HG03280 (cell line): ENCODE data around the gene NEDD4L.

ENCODE experiments used
- ATAC-seq: cut with Tn5 transposase; IDR thresholded peaks from one replicate; pipeline ENCODE4 v1.9.1; 2021; ENCODE audit warnings: mild to moderate bottlenecking, moderate library complexity; ENCODE audit not compliant: unreplicated experiment

NEDD4L gene

DNA sequence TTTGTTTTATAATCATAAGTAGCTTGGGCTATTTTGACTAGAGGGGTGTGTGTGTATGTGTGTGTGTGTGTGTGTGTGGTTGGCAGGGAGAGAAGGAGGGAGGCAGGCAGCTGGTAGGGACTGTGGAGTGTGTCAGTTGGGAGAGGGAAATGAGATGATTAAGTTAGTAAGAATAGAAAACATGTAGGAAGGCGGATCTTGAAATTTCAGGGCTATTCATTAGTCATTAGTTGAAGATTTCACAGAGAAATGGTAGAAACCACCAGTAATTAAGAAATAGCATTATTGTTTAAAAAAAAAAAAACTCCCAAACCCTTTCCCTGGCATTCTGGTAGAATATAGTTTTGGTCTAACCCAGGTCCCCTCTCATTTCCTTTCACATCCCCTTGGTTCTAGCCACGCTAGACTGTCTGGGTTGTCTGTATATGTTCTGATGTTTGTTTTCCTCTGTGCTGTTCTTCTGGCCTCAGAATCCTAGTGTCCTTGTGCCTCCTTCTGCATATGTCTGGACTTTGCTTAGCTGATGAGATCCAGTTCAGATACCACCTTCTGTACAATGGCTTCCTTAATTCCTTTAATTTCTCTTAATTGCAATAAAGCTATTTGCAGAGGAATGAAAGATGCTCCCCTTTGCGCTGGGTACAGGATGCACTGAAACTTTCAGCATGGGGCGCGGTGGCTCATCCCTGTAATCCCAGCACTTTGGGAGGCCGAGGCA, 161.6 kb downstream of the NEDD4L start:
- no peak for ATAC-seq

DNA sequence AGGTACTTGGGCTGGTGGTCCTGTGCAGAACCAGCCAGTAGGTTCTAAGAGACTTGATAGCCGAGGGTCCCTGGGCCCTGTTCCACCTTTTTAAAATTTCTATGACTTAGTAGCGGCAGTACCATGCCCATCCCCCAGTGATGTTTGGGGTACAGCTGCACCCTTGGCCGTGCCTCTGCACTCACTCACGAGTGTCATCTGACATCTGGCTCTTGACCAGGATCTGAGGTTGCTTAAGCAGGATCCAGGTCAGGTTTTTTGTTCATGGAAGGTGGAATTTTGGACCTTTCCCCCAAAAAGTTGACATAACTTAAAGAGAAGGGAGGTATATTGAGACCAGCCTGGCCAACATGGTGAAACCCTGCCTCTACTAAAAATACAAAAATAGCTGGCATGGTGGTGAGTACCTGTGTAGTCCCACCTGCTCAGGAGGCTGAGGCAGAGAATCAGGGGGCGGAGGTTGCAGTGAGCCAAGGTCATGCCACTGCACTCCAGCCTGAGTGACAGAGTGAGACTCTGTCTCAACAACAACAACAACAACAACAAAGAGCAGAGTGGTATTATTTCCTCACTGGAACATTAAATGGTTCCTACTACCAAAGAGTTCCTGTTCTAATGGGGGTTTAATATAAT, 163.6 kb downstream of the NEDD4L start:
- no peak for ATAC-seq

DNA sequence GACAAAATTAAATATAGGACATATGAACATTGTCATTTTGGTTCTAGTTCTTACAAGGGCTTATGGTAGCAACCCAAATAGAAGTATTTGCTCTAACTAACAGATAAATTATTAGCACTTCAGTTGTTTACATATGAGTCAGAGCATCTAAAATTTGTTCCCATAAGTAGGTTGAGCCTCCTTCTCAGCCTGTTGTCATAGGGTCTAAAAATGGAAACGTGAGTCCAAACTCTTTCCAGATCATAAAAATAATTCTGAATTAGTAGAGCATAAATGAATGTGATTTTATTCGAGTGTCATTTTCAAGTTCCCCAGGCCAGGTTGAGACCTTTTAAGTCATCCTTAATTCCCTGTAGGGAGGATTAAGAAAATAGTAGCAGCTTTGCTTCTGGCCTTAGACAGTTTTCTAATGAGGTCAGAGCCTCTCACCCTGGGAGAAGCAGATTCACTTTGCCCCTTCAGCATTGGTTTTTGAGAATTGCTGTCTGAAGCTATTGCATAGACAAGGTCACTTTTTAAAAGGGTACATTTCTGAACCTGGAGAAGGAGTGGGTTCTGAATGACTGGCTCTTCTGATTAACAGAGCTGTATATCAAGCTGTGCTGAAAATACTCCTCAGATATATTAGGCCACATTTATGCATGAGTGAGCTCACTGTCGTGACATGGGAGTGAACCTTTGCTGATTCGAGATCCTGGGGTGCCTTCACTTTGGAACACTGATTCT, 164.3 kb downstream of the NEDD4L start:
- no peak for ATAC-seq

DNA sequence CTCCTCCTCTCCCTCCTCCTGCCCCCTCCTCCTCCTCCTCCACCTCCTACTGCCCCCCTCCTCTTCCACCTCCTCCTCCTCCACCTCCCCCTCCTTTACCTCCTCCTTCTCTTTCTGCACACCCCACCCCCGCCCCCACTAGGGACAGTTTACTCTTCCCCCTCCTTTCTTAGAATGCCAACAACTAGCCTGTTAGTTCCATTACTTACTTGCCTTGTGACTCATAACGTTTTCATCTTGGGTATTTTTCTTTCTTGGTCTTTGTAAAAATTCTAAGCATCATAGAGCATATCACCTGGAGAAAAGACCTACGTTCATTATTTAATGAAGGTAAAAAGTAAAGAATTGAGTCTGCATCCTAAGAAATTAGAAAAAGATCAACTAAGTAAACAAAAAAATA, 165.3 kb downstream of the NEDD4L start:
- no peak for ATAC-seq

DNA sequence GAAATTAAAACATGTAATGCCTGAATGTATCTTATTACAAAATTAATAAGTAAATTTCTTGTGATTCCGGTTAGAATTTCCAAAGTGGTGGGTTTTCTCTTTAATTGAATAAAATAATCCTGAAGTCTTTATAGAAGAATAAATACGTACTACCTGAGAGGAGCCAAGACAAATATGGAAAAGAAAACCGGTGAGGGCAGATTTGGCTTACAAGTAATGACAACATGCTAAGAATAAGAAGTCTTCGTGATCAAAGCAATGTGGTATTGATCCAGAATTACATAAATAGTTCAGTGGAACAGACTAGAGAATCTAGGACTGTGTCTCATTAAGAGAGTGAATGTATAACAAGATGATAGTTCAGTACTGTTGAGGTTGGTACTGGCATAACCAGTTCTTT, 167.5 kb downstream of the NEDD4L start:
- no peak for ATAC-seq

DNA sequence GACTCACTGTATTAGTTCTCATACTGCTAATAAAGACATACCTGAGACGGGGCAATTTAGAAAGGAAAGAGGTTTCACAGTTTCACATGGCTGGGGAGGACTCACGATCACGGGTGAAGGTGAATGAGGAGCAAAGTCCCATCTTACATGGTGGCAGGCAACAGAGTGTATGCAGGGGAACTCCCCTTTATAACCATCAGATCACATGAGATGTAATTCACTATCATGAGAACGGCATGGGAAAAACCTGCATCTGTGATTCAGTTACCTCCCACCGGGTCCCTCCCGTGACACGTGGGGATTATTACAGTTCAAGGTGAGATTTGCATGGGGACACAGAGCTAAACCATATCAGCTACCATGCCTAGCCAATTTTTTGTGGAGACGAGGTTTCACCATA, 168.2 kb downstream of the NEDD4L start:
- no peak for ATAC-seq

DNA sequence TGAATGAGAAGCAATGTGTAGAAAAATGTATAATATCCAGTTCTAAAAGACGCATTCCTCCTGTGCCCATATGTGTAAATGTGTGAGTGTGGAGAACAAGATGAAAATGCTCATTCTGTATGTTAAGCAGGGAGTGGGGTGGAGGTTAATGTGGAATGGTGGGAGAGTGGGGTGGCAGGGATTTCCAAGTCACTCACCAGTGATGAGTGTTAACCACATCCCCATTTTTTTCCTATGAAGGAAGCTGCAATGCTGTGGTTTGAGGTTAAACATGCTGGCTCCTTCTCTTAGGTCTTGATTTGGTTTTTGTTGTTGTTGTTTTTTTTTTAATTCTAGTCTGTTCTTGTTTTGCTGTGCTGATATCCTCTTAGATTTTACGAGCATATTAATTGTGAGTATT, 169.4 kb downstream of the NEDD4L start:
- ATAC-seq: no peak

DNA sequence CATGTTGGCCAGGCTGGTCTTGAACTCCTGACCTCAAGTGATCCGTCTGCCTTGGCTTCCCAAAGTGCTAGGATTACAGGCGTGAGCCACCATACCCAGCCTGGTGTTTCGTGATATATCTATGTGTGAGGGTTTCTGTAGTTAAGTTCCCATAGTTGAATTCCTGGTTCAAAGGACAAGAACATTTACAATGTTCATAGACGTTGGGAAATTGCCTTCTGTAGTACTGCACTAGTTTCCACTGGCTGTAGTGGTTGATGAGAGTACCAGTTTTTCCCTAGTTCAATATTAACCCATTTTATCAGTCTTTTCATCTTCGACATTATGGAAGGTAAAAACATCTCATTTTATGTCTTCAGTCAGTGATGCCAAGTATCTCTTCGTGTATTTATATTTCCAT, 171.0 kb downstream of the NEDD4L start:
- no peak for ATAC-seq

DNA sequence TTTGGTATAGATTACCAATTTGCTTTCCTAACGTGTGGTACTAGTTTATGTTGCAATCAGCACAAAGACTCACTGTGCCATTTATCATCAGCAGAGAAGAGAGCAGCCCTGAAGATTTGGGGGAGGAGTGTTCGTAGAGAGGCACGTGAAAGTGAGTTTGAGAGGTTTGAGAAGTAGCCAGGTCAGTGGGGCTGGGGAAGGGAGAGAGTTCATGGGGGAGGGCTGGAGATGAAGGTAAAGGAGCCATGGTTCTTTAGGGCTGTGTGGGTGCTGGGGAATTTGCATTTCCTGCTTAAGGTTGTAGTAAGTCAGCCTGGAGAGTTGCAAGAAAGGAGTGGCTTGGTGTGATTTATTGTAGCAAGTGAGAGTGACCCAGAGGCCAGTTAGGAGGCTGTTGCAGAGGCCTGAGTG, 172.1 kb downstream of the NEDD4L start:
- no peak for ATAC-seq

DNA sequence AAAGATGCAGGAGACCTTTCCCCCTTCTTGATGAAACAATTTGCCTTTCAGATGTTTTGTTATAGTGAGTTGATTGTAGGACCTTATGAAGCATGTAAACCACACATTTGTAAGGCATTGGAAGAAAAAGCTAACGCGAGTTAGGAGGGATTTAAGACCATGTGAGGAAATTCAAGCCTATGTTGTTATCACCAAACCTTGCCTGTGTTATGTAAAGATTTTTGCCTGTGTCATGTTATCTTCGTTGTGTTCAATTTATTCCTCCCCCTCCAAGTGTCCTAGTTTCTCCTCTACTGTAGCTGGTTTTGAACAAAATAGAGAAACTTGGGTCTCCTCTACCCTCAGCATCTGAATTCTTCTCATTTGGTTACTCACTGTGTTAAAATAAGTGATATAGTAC, 173.0 kb downstream of the NEDD4L start:
- no peak for ATAC-seq

DNA sequence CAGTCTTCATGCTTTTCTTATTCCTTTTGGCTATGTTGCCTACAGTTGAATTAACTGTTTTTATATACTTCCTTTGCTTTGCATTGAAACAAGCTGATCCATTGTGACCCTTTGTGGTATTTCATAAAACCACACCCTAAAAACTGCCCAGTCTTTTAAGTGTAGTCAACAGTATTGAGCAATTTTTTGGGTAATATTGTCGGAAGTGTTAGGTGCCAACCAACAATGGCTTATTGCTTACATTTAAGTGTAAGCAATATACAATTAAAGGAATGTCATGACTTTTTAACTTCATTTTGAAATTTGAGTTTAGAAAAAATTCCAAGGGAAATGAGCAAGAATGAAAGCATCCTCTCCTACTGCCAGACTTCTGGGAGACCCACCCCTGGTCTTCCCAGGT, 174.1 kb downstream of the NEDD4L start:
- ATAC-seq: no peak

DNA sequence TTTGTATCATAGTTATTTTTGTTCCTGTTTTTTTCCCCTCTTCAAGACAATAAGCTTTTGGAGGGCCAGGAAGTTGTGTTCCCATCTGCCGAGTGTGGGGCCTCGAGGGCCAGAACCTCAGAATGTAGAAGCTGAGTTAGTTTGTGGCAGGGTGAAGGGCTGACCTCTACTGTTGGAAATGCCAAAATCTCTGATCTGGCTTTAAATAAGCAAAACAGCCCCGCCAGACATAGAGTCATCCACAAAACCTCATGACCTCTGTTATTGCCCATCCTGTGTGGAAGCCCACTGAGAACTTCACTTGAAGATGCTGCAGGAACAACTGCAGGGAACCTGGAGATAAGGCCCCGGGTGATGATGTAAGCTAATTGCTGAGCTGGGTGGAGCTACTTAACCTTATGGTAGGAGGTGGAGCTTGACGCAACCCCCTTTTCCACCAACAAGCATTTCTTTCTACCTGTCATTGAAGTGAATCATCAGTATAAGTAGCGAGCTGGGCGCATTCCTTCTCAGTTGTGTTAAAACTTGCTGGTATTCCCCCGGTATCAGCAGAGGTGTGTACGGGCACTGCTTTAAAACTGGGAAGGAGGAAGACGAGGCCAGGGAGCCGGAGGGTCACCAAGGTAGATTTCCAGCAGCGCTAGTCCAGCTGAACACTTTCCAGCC, 177.2 kb downstream of the NEDD4L start:
- no peak for ATAC-seq

DNA sequence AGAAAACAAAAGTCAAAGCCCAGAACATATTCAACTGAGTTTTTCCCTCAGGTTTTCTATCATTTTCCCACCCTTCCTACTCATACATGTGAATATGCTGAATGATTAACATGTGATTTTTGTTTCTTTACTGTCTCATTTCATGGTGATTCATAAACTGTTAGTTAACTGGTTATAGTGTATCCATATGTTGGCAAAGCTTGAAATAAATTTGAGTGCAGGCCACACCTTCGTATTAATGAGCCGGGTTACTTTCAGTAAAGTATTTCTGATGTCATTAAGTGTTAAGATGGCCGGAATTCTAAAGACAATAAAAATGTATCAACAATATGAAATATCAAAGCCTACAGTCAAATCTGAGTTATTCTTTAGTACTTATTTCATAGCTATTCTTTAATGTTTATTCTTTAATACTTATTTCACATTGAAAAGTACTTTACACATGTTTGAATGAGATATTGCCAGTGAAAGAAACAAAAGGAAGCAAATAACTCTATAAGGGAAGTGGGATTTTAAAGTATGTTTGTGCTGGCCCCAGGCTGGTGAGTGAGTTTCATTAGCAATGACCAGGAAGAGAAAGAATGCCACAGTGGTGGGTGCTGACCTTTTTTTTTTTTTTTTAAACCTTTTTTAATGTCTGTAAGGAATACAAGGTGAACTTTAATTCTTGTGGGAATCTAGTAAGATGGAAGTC, 178.6 kb downstream of the NEDD4L start:
- no peak for ATAC-seq

DNA sequence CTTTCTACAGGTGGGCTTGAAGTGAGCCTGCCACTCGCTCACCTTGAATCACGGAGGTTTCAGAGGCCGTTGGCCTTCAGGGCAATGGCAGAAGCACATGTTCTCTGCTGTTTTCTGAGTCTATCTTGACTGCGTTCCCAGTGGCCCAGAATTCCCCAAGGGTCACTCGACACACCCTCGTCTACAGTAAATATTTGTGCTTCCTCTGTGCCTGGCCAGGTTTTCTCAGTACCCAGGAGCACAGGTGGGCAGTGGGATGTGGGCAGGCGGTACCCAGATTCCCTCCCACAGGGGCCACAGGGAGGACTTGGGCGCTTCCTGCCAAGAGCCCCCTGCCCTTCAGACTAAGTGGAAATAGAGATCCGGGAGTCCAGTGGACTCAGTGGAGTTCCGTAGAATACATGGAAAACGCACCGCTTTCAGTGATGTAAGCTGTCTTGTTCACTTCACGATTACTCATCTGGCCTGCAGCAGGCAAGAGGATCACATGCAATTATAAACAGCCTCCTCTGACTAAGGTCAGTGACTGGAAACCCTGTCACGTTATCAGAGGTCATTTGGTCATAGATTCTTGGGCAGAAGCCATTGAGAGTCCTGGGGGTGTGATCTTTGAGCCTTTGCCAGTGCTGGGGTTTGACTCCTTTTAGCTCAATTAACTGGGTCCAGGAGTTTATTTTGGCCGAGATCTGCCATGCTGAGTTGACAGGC, 179.8 kb downstream of the NEDD4L start:
- ATAC-seq: no peak

DNA sequence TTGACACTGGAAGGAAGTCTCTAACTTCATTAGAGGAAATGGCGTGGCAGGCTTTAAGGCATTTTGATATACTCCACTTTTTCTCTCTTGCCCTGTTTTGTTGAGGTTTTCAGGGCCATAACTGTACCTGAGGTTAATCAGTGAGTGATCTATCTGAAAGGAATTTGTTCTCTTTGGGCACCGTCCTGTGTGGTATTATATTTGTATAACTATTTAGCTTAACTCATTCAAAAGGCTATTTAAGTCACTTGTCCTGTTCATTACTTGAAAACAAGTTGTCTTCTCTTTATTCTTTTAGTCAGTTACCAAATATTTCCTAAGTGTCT, 180.4 kb downstream of the NEDD4L start:
- ATAC-seq: no peak

DNA sequence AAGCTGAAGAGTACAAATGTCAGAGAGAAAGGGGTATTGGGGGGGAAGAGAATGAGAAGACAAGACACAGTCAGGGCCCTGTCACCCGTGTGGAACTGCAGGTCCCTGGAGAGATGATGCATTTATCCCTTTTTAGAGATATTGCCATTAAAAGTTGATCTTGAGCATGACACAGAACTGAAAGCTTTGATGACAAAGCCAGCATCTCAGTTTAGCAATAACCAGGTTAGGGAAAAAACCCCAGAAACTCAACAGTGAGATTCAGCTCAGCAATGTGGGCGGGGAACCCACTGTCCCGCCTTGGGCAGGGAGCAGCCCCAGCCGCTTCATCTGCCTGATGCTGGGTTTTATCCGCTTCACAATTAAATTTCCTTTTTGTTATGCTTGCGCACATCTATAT, 181.1 kb downstream of the NEDD4L start:
- ATAC-seq: peak; percentile 74

DNA sequence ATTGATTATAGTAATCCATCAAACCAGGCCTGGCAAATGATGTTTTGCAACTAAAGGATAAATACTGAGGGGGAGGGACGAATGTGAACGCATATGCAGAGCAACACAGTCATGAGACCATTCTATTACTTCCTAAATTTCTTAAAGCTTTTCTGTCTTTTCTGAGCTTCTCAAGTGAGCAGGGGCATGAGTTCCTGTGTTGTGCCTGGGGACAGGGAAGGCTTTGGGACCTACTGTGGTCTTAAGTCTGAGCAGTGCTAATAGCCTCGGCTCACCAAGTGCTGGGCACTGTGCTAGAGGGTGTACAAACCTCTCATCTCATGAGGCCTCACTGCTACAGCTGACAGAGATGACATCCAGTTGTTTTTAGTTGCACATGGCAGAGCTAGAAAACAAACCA, 182.4 kb downstream of the NEDD4L start:
- ATAC-seq: no peak

DNA sequence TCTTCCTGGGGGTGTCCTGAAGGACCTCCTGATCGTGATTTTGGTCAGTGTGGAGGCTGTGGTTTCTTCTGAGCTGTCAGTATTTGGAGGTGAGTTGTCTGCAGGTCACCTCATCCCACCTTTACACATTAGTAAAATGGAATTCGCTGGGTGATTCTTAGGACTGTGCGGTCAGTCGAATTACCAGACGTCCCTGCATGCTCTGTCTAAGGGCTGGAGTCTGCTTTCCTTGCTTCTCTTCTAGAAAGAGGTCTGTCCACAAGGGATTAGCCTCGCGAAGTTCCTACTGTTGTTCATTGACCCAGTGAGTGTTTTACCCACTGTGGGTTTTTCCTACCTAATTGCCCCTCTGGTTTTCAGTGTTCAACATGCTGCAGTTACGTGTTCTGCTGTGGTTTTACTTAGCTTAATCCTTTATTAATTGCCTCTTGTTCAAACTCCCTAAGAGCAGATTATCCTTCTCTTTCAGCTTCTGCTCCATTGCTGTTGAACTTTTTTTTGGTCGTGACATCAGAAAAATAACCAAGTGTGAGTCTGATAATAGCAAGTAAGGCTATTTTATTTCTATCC, 183.4 kb downstream of the NEDD4L start:
- ATAC-seq: no peak

DNA sequence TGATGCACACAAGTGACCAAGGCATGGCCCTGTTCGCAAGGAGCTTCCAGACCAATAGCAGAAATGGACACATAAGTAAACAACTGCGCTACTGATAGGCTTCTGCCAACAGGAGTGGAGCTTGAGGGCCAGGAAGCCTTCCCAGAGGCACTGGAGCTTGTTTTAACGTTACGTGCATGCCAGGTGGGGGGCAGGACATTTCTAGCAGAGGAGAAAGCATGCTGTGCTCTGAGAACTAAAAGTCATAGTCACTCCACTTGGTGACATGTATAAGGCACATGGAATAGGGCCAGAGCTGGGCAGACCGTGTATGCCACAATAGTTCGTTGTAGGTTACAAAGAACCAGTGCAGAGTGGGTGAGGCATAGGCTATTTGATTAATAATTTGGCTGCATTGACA, 184.2 kb downstream of the NEDD4L start:
- no peak for ATAC-seq

DNA sequence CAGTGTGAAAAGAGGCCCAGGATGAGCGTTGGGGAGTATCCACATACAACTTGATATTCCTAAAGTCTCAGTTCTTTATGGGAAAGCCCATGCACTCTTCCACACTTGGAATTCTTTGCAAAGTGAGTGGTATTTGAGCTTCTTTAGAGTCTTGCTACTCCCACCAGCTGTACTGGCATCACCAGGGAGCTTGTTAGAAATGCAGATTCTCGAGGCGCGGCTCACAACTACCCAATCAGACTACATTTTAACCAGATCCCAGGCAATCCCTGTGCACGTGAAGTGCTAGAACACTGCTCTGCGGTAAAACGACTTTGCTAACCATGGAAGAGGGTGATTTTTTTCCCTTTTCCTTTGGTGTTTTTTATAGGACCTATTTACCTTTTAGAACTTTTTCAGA, 184.7 kb downstream of the NEDD4L start:
- ATAC-seq: no peak
